ENCODE data around the gene MRGPRG.

MRGPRG gene

GRCh38 chr11:3217818-3218482 is 663 bp downstream of the MRGPRG start:
- no peaks in the 10 kb centered on the region for H3K9me3 ChIP-seq (ENCODE audit: insufficient read depth, low read depth, low read length)
- no CpG with 5 or more reads among the region's 49 CpGs for WGBS
- no peak overlapping the region for H3K4me3 ChIP-seq (ENCODE audit: low read length)
- H3K36me3 ChIP-seq (ENCODE audit: insufficient read depth, low read length), result no peaks in the 10 kb centered on the region
- H3K27ac ChIP-seq (ENCODE audit: low read depth, low read length), result no peak overlapping the region
- no peak overlapping the region for H3K9ac ChIP-seq (ENCODE audit: low read depth, low read length)
- H3K4me1 ChIP-seq (ENCODE audit: insufficient read depth, low read length), result no peaks in the 10 kb centered on the region
- H3K27me3 ChIP-seq (ENCODE audit: insufficient read depth, low read length), result peaks cover 3% of the 10 kb centered on the region; the same call in 1 of the 2 replicates

- H3K4me3 ChIP-seq (ENCODE audit: low read length), result no peak overlapping the region
- no peak overlapping the region for H3K9ac ChIP-seq (ENCODE audit: low read depth, low read length)
- no peaks in the 10 kb centered on the region for H3K4me1 ChIP-seq (ENCODE audit: insufficient read depth, low read length)
- no peak overlapping the region for H3K27ac ChIP-seq (ENCODE audit: low read depth, low read length)
- H3K9me3 ChIP-seq (ENCODE audit: insufficient read depth, low read depth, low read length), result no peaks in the 10 kb centered on the region
- H3K36me3 ChIP-seq (ENCODE audit: insufficient read depth, low read length), result no peaks in the 10 kb centered on the region
- WGBS, result 81% methylated on average over 11 of the region's 11 CpGs
- H3K27me3 ChIP-seq (ENCODE audit: insufficient read depth, low read length), result peaks cover 3% of the 10 kb centered on the region; the same call in 1 of the 2 replicates
These were observed 2.5 kb downstream of the MRGPRG start for GRCh38 chr11:3216027-3216525.

DNA sequence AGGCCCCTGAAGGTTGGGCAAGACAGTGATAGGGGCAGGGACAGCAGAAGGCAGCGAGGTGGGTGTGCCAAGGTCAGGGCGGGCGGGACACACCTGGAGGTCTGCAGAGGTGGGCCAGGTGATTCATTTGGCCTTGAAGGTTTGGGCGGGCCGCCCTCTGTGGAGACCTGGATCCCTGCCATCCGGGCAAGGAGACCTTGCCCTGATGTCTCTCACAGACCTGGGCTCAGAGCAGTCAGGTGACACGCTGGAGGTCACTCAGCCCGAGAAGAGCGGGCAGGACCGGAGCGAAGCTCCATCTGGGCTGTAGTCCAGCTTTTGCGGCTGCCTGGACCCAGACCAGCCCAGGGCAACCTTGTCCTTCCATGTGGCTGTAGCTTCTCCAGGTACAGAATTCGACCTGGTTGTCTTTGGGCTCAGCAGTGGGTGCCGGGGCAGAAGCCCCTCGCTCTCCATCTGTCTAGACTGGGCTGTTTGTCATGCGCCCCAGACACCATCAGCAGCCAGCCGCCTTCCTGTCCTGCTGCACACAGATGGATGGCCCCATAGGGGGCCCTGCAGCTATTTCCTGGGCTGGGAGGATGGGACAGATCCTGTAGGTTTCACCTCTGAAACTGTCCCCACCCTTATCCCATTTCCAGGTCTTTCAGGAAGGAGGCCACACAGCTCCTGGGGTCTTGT is 3.1 kb downstream of the MRGPRG start:
- H3K9me3 ChIP-seq (ENCODE audit: insufficient read depth, low read depth, low read length), result no peaks in the 10 kb centered on the region
- H3K36me3 ChIP-seq (ENCODE audit: insufficient read depth, low read length), result no peaks in the 10 kb centered on the region
- WGBS, result 80% methylated on average over 17 of the region's 17 CpGs
- no peaks in the 10 kb centered on the region for H3K4me1 ChIP-seq (ENCODE audit: insufficient read depth, low read length)
- H3K4me3 ChIP-seq (ENCODE audit: low read length), result no peak overlapping the region
- no peak overlapping the region for H3K27ac ChIP-seq (ENCODE audit: low read depth, low read length)
- H3K9ac ChIP-seq (ENCODE audit: low read depth, low read length), result no peak overlapping the region
- H3K27me3 ChIP-seq (ENCODE audit: insufficient read depth, low read length), result peaks cover 3% of the 10 kb centered on the region; the same call in 1 of the 2 replicates

- peaks cover 3% of the 10 kb centered on the region; the same call in 1 of the 2 replicates for H3K27me3 ChIP-seq (ENCODE audit: insufficient read depth, low read length)
- H3K4me3 ChIP-seq (ENCODE audit: low read length), result no peak overlapping the region
- H3K9me3 ChIP-seq (ENCODE audit: insufficient read depth, low read depth, low read length), result no peaks in the 10 kb centered on the region
- H3K36me3 ChIP-seq (ENCODE audit: insufficient read depth, low read length), result no peaks in the 10 kb centered on the region
- no peak overlapping the region for H3K27ac ChIP-seq (ENCODE audit: low read depth, low read length)
- H3K9ac ChIP-seq (ENCODE audit: low read depth, low read length), result no peak overlapping the region
- H3K4me1 ChIP-seq (ENCODE audit: insufficient read depth, low read length), result no peaks in the 10 kb centered on the region
- 95% methylated on average over 3 of the region's 4 CpGs for WGBS
These were observed 4.3 kb downstream of the MRGPRG start for GRCh38 chr11:3214420-3214699.

DNA sequence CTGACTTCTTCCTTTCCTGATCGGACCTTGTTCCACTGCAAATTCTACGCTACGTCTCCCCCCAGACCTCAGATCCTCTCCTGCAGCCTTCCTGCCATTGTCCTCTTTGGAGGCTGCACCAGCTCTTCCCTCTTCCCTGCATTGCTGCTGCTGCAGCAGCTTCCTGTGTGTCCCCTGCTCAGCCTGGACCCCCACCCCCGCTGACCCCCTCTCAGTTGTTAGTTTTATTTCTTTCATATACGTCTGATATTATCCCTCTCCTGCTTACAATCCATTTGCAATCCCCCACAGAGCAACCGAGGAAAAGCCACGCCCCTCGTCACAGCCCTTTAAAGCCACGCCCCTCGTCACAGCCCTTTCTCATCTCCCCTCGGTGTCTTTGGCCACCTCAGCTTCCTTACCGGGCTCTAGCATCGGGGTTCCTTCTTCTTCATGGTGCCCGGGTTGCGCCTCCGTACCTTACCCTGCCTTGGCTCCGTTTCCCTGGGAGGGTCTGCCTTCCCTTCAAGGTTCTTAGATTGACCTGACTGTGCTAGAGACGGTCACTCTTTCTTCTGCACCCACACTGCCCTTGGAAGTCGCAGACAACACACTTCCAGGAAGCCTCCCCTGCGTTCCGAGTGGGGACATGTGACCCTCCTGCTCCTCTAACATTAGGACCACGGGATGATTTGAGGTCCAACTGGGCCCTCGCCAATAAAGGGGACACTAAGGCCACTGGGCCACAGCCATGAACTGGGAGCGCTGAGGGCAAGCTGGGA is 4.8 kb downstream of the MRGPRG start:
- Histone ChIP-seq H3K27me3 (ENCODE audit: insufficient read depth, low read length) (peaks cover 3% of the 10 kb centered on the region; the same call in 1 of the 2 replicates), H3K9me3 (ENCODE audit: insufficient read depth, low read depth, low read length) (no peaks in the 10 kb centered on the region), H3K9ac (ENCODE audit: low read depth, low read length) (no peak overlapping the region), H3K36me3 (ENCODE audit: insufficient read depth, low read length) (no peaks in the 10 kb centered on the region), H3K4me1 (ENCODE audit: insufficient read depth, low read length) (no peaks in the 10 kb centered on the region), H3K4me3 (ENCODE audit: low read length) (no peak overlapping the region), H3K27ac (ENCODE audit: low read depth, low read length) (no peak overlapping the region)
- 66% methylated on average over 24 of the region's 24 CpGs for WGBS

GRCh38 chr11:3208272-3208671 is 10.3 kb downstream of the MRGPRG start:
- H3K4me3 ChIP-seq (ENCODE audit: low read length), result no peak overlapping the region
- no peaks in the 10 kb centered on the region for H3K4me1 ChIP-seq (ENCODE audit: insufficient read depth, low read length)
- no peak overlapping the region for H3K27ac ChIP-seq (ENCODE audit: low read depth, low read length)
- peaks cover 26% of the 10 kb centered on the region for H3K27me3 ChIP-seq (ENCODE audit: insufficient read depth, low read length)
- no peak overlapping the region for H3K9ac ChIP-seq (ENCODE audit: low read depth, low read length)
- H3K36me3 ChIP-seq (ENCODE audit: insufficient read depth, low read length), result no peaks in the 10 kb centered on the region
- no peaks in the 10 kb centered on the region for H3K9me3 ChIP-seq (ENCODE audit: insufficient read depth, low read depth, low read length)
- WGBS, result 95% methylated on average over 6 of the region's 6 CpGs

DNA sequence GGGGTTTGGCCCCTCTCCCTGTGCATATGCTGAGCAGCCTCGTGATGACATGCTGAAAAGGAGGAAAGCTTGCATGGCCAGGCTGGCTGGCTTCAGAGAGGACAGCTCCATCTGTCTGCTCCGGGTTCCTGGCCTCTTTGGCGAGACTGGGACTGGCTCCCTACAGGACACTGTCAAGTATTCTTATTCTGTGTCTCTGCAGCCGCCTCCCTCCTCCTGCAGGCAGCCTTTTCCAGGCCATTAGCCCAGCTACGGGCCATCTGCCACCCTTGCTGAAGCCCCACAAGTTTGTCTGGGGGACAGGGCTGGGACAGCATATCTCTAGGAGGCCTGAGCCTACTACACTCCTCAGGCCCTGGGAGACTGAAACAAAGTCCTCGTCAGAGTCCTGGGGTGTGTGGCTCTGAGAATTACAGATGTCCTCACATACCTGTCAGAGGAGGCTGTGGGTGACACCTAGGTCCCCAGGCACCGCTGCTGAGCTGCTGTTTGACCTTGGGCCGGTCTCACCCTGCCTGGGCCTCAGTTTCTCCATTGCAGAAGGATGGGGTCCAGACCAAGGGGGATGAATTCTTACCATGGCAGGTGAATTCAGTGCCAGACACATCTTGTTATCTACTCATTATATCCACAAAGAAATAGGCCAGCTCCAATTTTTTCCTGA is 11.0 kb downstream of the MRGPRG start:
- H3K4me3 ChIP-seq (ENCODE audit: low read length), result no peak overlapping the region
- H3K9ac ChIP-seq (ENCODE audit: low read depth, low read length), result no peak overlapping the region
- H3K36me3 ChIP-seq (ENCODE audit: insufficient read depth, low read length), result no peaks in the 10 kb centered on the region
- H3K27ac ChIP-seq (ENCODE audit: low read depth, low read length), result no peak overlapping the region
- H3K9me3 ChIP-seq (ENCODE audit: insufficient read depth, low read depth, low read length), result no peaks in the 10 kb centered on the region
- peaks cover 32% of the 10 kb centered on the region for H3K27me3 ChIP-seq (ENCODE audit: insufficient read depth, low read length)
- H3K4me1 ChIP-seq (ENCODE audit: insufficient read depth, low read length), result no peaks in the 10 kb centered on the region
- 78% methylated on average over 8 of the region's 8 CpGs for WGBS

DNA sequence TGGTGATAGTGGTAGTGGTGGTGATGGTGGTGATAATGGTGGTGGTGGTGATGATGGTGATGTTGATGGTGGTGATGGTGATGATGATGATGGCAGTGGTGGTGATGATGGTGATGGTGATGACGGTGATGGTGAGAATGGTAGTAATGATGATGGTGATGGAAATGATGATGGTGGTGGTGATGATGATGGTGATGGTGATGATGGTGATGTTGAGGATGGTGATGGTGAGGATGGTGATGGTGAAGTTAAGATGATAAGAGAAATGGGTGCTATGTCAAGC is 11.8 kb downstream of the MRGPRG start:
- WGBS, result 97% methylated on average over 1 of the region's 1 CpG
- H3K4me1 ChIP-seq (ENCODE audit: insufficient read depth, low read length), result no peaks in the 10 kb centered on the region
- no peak overlapping the region for H3K27ac ChIP-seq (ENCODE audit: low read depth, low read length)
- no peak overlapping the region for H3K4me3 ChIP-seq (ENCODE audit: low read length)
- peaks cover 40% of the 10 kb centered on the region for H3K27me3 ChIP-seq (ENCODE audit: insufficient read depth, low read length)
- H3K36me3 ChIP-seq (ENCODE audit: insufficient read depth, low read length), result no peaks in the 10 kb centered on the region
- no peaks in the 10 kb centered on the region for H3K9me3 ChIP-seq (ENCODE audit: insufficient read depth, low read depth, low read length)
- no peak overlapping the region for H3K9ac ChIP-seq (ENCODE audit: low read depth, low read length)

DNA sequence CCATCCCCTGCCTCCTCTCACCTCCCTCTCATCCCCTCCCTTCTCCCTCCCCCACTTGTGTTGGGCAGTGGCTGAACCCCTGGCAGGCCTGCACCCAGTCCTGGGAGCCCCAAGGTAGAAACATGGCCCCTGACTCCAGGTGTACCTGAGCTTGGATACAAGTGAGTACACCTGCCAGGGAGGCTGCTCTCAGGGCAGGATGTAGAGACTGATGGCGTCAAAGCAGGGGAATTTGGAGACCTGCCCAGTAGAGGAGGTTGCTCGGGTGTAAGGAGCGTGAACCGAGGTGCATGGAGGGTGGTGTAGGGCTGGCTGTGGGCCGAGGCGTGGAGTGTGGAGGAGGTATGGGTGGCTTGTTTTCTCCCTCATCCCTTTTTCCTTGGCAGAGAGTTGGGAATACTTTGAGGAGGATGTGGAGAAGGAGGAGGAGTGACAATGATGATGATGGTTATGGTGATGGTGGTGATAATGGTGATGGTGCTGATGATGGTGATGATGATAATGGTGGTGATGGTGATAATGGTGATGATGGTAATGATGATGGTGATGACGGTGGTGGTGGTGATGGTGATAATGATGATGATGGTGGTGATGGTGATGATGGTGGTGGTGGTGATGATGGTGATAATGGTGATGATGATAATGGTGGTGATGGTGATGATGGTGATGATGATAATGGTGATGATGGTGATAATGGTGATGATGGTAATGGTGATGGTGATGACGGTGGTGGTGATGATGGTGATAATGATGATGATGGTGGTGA is 12.3 kb downstream of the MRGPRG start:
- peaks cover 45% of the 10 kb centered on the region for H3K27me3 ChIP-seq (ENCODE audit: insufficient read depth, low read length)
- no peak overlapping the region for H3K9ac ChIP-seq (ENCODE audit: low read depth, low read length)
- no peaks in the 10 kb centered on the region for H3K4me1 ChIP-seq (ENCODE audit: insufficient read depth, low read length)
- H3K4me3 ChIP-seq (ENCODE audit: low read length), result no peak overlapping the region
- no peaks in the 10 kb centered on the region for H3K9me3 ChIP-seq (ENCODE audit: insufficient read depth, low read depth, low read length)
- no peaks in the 10 kb centered on the region for H3K36me3 ChIP-seq (ENCODE audit: insufficient read depth, low read length)
- WGBS, result 88% methylated on average over 8 of the region's 8 CpGs
- no peak overlapping the region for H3K27ac ChIP-seq (ENCODE audit: low read depth, low read length)

DNA sequence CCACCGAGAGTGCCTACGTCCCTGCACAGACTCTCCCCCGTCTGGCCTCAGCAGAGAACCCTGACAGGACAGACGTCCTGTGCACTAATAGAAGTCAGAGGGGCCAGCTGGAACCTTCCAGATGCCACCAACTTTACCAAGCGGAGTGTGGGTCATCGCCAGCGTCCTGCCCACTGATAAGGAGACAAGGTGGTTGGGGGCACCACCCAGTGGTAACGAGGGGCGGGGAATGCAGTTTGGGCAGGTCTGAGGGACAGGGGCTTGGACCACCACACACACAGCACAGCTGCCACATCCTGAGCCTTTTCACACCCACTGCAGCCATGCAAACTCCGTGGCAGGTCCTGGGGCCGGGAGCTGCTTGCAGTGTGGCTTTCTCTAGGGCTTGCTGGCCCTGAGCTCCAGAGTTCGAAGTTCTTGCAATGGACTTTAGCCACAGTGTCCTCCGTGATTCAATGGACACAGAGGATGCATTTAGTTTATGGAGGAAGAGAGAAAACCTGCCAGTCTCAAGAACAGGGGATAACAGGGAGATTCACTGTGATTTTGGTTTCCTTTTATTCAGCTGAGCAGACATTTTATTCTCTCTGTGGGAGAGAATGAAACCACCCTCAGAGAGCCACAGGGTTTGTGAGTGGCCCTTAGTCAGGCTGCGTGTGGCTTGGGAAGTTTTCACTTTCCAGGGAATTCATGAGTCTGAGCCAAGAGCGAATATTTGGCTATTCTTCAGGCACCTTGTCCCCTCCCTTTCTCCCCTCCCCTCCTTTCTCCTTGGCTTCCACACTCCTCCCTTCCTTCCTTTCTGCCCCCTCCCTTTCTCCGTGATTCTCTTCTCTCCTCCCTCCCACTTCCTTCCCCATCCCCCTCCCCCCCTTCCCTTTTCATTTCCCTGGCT is 13.1 kb downstream of the MRGPRG start:
- 59% methylated on average over 16 of the region's 16 CpGs for WGBS

More for the DNA sequence above, 13.1 kb downstream of the MRGPRG start:
- Histone ChIP-seq H3K36me3 (ENCODE audit: insufficient read depth, low read length) (no peaks in the 10 kb centered on the region), H3K4me1 (ENCODE audit: insufficient read depth, low read length) (no peaks in the 10 kb centered on the region), H3K27me3 (ENCODE audit: insufficient read depth, low read length) (peaks cover 50% of the 10 kb centered on the region), H3K4me3 (ENCODE audit: low read length) (no peak overlapping the region), H3K9me3 (ENCODE audit: insufficient read depth, low read depth, low read length) (no peaks in the 10 kb centered on the region), H3K27ac (ENCODE audit: low read depth, low read length) (no peak overlapping the region), H3K9ac (ENCODE audit: low read depth, low read length) (no peak overlapping the region)

All from HUES64 (cell line).